Measurements from ENCODE around the gene NGEF.
"Not testable (repeated sequence)": the region's sequence is repeated elsewhere in the genome, so short reads cannot be mapped to it uniquely, and the experiment has no call there.

Gene NGEF, protein sequence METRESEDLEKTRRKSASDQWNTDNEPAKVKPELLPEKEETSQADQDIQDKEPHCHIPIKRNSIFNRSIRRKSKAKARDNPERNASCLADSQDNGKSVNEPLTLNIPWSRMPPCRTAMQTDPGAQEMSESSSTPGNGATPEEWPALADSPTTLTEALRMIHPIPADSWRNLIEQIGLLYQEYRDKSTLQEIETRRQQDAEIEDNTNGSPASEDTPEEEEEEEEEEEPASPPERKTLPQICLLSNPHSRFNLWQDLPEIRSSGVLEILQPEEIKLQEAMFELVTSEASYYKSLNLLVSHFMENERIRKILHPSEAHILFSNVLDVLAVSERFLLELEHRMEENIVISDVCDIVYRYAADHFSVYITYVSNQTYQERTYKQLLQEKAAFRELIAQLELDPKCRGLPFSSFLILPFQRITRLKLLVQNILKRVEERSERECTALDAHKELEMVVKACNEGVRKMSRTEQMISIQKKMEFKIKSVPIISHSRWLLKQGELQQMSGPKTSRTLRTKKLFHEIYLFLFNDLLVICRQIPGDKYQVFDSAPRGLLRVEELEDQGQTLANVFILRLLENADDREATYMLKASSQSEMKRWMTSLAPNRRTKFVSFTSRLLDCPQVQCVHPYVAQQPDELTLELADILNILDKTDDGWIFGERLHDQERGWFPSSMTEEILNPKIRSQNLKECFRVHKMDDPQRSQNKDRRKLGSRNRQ

DNA sequence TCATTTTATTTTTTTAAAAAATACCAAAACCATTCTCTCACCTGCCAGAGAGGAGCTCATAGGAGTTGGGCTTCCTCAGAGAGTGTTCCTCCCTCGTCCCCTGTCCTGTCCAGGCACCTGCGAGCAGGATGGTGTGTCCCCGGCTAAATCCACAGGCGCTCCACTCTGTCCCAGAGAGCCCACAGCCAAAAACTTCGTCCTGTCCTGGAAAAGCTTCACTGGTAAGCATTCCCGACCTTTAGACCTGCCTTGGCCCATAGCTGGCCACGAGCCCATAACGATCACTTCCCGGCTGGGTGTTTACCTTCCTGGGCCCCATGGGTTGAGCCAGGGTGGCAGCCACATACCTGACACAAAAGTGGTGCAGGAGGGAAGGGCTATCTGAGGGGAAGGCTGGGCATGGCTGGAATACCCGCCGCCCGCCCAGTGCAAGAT lies at the start of gene NGEF:
TSS of gene NGEF (minus strand) at position 230 of the 435 bp plus-strand sequence. CDS start 38,366 bp downstream, outside the sequence.
- no peak for DNase-seq

DNA sequence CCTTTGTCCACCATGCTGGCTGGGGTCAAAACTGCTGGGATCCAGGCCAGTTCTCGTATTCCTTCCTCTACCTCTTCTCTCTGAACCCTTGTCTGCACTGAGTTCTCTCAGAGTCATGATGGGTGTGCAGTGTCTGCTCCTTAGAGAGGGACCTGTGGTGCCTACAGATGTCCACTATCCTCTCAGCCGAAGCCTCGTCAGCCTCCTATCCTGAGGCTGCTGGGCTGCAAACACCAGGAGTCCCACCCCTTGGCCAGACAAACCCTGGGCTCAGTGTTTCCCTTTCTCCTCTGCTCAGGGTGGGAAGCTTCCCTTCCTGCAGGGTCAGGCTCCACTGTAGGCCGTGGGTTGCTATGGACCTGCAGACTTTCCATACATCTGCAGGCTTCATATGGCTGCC lies 49.4 kb upstream of the NGEF start:
- DNase-seq = no peak

DNA sequence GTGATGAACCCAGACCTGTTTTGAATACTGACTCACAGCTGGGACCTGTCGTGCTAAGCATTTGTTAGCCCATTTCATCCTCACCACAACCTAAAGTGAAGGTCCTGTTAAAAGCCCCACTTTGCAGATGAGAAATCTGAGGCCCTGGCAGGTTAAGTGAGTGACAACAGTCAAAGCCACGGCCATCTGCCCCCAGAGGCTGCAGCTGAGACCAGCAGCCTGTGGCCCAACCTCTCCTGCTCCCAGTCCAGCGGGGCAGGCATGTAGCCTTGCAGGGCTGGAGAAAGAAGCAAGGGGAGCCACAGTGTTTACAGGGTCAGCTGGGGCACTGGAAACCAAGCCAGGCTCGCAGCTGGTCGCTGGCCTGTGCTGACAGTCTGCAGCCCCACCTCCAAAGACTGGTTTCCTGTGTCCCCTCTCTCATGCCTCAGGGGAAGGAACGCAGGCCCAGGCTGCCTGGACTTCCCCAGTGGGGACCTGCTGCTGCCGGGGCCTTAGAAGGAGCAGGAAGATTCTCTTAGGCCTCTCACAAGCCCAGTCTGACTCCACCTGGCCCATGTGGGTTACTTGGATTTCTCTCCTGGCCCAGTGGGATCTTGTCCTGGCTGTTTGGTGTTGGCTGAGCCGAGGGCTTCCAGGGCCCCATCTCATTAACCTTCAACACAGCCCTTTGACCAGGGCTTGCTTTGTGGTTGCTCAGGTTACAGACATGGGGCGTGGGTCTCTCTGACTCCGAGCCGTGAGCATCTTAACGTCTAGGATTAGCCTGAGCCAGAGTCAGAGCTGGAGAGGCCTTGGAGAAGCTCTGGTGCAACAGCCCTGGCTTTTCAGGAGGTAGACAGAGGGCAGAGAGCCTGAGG lies 48.8 kb upstream of the NGEF start:
- DNase-seq = no peak

DNA sequence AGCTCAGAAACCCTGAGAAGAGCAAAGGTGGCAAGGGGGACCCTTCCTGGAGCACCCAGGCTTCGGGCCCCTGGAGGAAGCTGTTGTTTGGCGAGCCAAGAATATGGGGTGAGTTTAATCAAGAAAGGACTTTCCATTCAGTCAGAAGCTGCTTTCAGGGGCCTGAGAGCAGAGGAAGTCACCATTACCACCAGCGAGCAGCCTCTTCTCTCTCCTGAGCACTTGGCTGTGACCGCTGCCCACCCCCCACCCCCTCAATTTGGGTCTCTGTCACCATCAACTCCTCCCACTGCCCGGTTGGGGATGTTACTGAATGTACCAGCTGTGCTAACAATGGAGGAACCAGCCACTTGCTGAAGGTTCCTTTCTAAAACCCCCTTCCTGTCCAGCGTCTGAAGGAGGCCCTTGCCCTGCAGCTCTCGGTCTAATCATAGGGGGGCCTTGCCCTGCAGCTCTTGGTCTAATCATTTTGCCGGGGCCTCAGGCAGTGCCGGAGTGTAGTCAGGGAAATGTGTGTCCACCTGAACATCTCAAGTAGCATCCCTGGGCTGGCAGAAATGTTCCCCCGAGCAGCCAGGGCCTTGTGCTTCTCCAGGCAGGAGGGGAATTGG lies 48.0 kb upstream of the NGEF start:
- DNase-seq = no peak

DNA sequence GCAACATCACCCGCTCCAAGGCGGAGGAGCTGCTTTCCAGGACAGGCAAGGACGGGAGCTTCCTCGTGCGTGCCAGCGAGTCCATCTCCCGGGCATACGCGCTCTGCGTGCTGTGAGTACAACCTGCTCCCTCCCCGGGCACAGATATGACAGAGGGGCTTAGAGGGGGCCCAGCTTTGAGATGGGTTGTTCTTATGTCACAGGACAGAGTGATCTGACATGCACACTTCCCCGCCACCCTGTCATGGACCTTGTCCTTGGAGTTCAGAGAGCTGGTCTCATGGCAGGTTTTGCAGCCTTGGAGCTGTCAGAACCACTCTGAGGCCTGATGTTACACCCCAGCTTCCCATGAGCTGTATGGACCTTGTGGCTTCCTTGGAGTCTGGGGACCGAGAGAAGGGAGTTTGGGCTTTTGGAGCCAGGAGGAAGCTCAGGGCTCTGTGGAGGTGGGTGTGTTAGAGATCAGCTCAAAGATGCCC lies 47.5 kb upstream of the NGEF start:
- no peak for DNase-seq

DNA sequence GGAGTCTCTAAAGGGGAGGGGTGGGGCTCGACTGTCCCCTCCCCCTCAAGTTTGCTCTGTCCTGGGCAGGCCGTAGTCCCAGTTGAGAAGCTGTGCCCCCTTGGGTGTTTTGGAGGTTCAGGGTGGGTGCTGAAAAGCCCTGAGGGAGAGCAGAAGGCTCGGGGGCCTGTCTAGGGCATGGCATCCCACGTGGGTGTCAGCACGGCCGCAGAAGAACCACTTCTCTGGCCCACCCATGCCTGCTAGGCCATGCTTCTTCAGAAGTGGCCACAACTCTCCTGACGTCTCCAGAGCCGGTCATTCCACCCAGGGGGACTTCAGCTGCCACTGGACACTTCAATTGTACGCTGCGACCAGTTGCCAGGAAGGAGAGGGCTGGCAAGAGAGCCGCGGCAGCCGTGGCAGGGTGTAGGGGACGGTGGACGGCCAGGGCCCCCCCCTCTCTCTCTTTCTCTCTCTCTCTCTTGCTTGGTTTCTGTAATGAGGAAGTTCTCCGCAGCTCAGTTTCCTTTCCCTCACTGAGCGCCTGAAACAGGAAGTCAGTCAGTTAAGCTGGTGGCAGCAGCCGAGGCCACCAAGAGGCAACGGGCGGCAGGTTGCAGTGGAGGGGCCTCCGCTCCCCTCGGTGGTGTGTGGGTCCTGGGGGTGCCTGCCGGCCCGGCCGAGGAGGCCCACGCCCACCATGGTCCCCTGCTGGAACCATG lies 46.9 kb upstream of the NGEF start, which contains the start of gene INPP5D:
TSS of gene INPP5D (plus strand) at position 546 of the 704 bp plus-strand sequence. CDS start at position 683, 137 bp downstream.
- DNase-seq = no peak

DNA sequence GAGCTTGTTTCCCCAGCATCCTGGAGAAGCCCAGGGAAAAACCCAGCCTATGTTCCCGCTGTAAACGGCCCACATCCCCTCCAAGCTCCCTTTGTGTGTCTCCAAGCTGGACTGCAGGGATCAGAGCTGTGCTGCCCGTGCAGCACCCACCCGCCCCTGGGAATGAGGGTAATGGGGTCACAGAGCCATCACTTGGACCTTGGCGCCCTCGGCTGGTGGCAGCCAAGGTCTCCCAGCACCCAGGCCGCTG lies 46.4 kb upstream of the NGEF start:
- no peak for DNase-seq

DNA sequence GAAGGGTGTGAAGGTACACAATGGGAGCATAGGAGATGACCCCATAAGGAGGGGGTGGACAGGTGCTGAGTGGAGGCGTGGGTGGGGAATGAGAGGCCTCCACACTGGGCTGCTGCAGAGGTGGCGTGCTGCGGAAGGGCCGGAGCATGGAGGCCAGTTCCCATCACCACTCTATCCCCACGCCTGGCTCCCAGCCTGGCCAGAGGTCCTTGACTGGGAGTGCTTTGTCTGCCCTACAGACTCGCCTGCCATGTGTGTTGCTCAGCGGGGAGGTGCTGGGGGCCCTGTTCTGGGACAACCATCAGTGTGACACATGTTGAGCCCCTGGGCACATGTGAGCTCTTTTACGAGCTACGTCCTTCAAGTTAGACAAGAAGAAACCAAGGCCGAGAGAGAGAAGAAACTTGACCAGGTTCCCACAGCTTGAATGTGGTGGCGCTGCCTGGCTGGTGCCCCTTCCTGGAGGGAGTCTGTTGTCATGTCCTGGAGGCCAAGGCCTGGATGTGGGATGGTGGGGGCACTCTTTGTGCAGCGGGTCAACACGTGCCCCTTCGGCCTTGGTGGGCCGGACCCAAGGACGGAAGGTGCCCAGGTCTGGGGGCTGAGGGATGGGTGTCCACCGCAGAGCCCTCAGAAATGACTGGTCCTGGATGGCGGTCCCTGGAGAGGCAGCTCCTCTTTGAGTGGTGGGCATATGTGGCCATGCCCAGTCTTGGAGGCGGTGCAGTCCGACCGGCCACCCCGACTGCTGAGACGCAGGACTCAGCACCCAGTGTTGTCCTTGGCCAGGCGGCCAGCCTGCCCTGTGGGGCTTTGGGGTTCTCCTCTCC lies 45.9 kb upstream of the NGEF start:
- DNase-seq = no peak

DNA sequence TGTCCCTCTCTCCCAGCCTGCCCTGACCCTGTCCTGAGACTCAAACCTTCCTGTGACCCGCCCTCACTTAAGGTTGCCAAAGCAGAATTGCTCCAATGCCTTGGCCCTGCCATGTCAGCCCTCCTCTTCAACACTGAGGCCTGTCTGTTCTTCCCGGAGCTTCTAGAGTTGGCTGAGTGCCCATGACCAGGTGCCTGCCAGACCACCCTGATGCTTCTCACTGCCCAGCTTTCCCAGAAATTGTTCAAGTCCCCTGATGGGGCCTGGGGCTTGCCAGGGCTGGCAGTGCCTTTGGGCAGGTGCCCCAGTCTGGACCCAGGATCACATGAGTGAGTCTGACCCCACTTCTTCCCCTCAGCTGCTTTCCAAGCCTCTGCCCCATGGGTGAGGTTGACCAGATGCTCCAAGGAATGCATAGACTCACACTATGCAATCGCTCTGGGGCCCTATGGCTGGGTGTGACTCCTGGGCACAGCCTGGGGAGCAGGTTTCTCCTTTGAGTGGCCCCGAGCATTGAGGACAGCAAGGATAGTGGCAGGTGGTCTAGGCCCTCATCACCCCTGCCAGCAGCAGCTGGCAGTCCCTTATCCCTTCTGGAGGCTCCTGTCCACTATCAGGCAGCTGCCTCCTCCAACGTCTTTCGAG lies 44.0 kb upstream of the NGEF start:
- no peak for DNase-seq

DNA sequence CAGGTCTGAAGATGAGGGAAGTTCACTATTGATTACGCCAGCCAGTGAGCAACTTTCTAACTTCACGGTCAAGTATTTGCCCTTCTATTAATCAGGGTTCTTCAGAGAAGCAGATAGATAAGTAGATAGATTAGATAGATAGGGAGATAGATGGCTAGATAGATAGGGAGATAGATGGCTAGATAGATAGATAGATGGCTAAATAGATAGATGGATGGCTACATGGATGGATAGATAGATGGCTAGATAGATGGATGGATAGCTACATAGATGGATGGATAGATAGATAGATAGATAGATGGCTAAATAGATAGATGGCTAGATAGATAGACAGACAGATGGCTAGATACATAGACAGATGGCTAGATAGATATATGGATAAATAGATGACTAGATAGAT lies 42.3 kb upstream of the NGEF start:
- DNase-seq = no peak

DNA sequence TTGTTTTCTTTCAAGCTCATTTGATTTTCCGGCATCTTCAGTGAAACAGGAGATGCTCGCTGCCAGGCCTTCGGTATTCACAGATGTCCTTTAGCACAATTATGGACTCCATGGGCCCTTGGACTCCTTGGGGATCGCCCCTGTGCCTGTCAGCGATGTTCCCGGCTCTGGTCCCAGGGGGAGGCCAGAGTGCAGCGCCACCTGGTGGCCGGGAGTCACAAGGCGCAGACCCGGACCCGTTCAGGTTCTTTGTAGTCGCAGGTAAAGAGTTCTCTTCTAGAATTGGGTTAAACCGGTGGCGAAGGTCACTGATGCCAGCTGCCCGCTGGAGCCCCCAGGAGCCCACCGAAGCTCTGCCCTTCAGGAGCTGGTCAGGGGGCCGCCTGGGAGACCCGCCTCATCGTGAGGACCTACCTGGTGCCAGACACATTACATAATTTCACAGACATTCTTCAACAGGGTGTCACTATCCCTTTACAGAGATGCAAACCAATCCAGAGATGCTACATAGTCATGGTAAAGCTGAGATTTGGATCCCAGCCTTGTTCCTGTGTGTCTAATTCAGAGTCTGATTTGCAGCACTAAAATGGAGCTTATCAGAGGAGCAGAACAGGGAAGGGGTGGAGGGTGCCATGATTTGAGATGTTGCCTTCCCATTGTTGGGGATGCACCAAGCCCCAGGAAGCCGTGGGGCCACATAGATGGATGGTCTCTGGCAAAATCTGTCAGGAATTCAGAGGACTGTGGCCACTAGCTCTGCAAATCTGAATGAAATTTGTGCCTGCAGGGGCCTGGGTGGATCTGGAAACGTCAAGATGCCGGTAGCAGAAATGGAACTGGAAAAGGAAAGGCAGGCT lies 41.1 kb upstream of the NGEF start:
- DNase-seq = no peak

DNA sequence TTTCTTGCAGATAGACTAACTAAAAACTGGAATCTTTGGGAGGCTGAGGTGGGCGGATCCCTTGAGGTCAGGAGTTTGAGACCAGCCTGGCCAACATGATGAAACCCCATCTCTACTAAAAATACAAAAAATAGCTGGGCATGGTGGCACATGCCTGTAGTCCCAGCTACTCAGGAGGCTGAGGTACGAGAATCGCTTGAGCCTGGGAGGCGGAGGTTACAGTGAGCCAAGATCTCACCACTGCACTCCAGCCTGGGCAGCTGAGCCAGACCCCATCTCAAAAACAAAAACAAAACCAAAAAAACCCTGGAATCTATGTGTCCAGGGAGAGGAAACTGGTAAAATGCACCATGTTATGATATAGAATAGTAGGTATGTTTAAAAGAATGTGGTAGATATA lies 39.5 kb upstream of the NGEF start:
- DNase-seq = not testable (repeated sequence)

DNA sequence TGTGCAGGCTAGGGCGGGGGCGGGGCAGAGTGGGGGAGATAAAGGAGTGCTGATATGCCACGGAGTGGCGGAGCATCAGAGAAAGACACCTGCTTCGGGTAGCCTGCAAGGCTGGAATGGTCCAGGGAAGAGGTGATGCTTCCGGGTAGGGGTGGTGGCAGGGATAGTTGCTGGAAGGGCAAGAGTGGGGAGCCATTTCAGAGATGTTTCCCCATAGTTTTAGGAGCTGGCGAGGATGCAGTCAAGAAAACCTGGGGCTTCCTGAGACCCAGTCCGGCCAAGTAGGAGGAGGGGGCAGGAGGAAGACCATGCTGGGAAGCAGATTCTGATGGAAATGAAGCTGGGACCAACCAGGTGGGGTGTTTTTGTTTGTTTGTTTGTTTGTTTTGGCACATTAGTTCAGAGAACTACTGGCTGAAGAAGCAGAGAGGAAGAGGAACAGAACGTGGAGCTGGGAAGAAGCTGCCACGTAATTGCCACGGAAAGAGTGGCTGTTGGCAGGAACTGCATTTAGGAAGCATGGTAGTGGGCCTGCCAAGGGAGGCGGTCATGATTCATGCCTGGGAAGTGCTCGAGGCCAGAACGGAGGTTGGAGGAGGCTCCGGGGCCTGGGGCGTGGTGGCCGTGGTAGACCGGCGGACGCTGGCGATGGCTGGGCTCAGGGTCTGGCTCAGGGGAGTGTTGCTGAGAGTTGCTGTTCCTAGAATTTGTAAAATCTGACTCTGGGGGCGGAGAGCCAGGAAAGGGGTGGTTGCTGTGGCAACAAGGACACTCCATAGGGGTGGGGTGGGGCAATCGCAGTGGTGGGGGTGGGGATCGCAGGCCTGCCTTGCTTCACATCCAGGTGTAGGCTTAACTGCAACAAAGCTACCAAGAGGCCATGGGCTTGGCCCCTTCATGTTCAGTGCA lies 38.4 kb upstream of the NGEF start:
- DNase-seq = no peak

DNA sequence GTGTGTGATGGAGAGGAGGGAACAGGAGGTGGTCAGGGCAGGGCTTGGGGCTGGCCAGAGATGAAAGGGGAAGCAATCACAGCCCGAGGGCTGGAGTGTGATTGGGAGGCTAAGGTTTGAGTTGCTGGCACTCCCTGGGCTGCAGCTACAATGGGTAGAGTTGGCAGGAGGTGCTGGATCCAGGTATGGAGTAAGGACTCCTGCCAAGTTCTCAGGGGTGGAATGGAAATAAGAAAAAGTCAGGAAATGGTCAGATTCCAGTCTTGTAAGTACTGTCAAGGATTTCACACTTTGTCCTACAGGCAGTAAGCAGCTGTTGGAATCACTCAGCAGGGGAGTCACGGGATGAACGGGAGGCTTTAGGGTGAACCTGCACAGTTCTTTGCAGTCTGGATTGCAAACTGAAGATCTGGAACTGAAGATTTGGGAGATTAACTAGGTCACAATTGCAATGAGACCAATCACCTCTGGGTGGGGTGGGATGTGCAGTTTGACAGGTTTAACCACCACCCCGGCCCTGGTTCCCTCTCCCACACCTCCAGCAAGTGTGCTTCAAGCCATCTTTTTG lies 36.2 kb upstream of the NGEF start:
- DNase-seq = no peak

DNA sequence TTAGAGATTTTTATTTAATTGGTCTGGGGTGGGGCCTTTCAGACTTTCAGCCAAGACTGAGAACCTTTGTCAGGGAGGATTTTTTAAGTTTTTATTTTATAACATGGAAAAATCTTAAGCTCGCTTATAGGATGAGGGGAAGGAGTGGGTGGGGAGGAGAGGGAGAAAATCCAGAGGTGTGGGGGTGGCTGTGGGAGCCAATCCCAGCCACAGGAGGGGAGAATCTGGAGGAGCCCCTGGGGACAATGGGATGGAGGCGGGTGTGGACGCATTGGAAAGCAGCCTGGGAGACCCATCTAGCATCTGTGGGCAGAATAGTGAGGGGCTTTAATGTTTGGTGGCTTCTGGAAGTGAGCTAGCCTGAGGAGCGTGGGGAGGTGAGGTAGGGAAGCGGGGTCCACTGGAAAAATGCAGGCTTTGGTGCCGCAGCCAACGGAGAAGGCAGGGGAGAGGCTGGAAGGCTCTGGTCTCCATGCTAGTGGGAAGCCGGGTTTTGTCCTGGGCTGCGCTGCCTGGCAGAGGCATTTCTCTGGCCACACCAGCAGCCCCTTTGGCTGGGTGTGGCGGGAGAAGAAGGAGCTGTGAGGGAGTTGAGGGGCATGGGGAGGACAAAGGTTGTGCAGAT lies 35.6 kb upstream of the NGEF start:
- DNase-seq = no peak

DNA sequence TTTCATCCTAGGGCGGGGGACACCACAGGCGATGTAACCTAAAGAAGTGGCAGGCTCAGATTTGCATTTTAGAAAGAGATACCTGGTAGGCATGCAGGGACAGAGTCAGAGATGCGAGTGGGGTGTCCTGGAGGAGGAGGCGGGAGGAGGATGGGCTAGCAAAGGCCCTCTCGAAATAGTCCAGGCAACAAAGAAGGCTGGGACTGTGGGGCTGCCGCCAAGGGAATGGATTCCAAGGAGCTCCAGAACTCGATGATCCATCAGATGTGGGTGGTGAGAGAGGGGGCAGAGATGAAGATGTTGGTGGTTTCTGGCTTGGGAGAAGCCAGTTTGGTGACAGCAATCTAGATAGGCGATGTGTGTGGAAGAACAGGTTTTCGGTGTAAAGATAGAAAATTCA lies 34.6 kb upstream of the NGEF start:
- DNase-seq = no peak

DNA sequence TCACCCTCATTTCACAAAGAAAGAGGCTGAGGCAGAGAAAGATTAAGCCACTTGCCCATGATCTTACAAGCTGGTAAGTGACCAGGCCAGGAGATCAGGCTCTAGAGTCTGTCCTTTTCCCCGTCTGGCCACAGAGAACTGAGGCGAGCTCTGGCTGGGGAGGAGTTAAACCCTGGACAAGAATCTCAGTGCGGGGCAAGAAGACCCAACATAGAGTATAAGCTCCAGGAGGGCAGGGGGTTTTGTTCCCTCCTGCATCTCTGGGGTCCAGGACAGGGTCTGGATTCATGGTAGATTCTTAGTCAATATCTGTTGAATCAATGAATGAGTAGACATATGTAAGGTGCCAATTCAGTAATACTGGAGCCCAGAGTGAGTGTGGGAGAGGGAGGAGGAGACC lies 34.1 kb upstream of the NGEF start:
- DNase-seq = no peak
